A673 (cell line): ENCODE data around the gene CUL4A.

ENCODE experiments used
- EZH2 ChIP-seq: fragments of 200-600 bp; sonication (generic); IDR thresholded peaks from 2 replicates; pipeline ENCODE4 v1.6.1; 2017; ENCODE audit warnings: borderline replicate concordance, low read depth, mild to moderate bottlenecking, mixed read lengths, antibody characterized with exemption, low read length; ENCODE audit not compliant: poor library complexity, severe bottlenecking
- TF ChIP-seq, protein P1 (sequence below): fragments of 300-800, 200-600 bp; sonication (generic); conservative IDR thresholded peaks from 2 replicates; pipeline ENCODE4 v1.5.1; 2017; ENCODE audit warnings: low read depth, mild to moderate bottlenecking, antibody characterized with exemption, low read length, moderate library complexity, mixed read lengths

DNA sequence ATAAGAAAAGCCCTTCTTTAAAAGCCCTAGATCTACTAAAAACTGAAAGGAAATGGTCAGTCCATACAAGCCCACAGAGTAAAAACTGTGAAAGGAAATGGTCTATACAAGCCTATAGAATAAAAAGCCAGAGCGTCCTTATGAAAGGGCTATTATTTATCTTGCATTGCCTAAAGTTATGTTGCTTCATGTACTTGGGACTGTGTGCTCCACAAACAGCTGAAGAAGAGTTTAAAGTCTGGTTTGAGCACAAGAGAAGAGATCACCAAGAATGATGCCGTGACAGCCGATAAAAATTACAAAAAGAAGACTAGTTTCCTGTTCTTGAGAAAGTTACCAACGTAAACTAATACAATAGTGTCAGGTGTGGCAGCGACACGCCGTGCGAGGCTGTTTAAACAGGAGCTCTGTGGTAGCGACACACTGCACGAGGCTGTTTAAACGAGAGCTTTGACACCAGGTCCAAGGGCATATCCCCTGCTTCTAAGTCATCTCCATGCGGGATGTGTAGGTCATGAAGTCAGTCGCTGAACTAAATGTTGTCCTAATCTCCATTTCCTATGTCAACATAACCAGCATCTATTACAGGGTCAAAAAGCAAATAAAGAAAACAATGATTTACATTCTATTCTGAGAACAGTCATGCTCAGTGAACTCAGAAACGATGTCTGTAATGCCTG, 25.8 kb upstream of the CUL4A start:
- TF ChIP-seq, protein P1, sequence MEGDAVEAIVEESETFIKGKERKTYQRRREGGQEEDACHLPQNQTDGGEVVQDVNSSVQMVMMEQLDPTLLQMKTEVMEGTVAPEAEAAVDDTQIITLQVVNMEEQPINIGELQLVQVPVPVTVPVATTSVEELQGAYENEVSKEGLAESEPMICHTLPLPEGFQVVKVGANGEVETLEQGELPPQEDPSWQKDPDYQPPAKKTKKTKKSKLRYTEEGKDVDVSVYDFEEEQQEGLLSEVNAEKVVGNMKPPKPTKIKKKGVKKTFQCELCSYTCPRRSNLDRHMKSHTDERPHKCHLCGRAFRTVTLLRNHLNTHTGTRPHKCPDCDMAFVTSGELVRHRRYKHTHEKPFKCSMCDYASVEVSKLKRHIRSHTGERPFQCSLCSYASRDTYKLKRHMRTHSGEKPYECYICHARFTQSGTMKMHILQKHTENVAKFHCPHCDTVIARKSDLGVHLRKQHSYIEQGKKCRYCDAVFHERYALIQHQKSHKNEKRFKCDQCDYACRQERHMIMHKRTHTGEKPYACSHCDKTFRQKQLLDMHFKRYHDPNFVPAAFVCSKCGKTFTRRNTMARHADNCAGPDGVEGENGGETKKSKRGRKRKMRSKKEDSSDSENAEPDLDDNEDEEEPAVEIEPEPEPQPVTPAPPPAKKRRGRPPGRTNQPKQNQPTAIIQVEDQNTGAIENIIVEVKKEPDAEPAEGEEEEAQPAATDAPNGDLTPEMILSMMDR, result no peak
- no peak for TF ChIP-seq EZH2
